HepG2 (cell line): ENCODE measurements around the gene C19orf85. TPM values are rescaled to one million over a fixed set of nuclear protein-coding genes. Genes with fewer than 3 reads are reported as not detected.

Source experiments
- DNMT1 ChIP-seq: sonication (generic); formaldehyde crosslinking; IDR thresholded peaks from 2 replicates; pipeline ENCODE4 v1.5.1; 2020; ENCODE audit warnings: mild to moderate bottlenecking, missing genetic modification reagents
- ELF1 ChIP-seq: sonication (generic); formaldehyde crosslinking; IDR thresholded peaks from 2 replicates; pipeline ENCODE4 v1.4.0; 2020; ENCODE audit warnings: missing genetic modification reagents
- ETV5 ChIP-seq: IDR thresholded peaks from 2 replicates; pipeline ENCODE4 v1.6.1; 2018; ENCODE audit warnings: missing biosample characterization, missing genetic modification reagents, inconsistent platforms, borderline replicate concordance
- HNF1B ChIP-seq: sonication (generic); formaldehyde crosslinking; IDR thresholded peaks from 2 replicates; pipeline ENCODE4 v1.5.1; 2020; ENCODE audit warnings: mild to moderate bottlenecking, moderate library complexity, missing genetic modification reagents
- KAT2B ChIP-seq: fragments of 150-350 bp; IDR thresholded peaks from 2 replicates; pipeline ENCODE4 v1.6.1; 2014; ENCODE audit warnings: low read depth, low read length, borderline replicate concordance
- LCORL ChIP-seq, 2 experiments: fragments of 450-650 bp in 1 of 2; sonication (generic) in 1 of 2; formaldehyde crosslinking in 1 of 2; IDR thresholded peaks; 2 replicates each; pipeline versions ENCODE4 v1.5.0 to v1.6.1; 2017 to 2020; ENCODE audit warnings: antibody characterized with exemption in 1 of 2, missing genetic modification reagents in 1 of 2
- MIER3 ChIP-seq: IDR thresholded peaks from 2 replicates; pipeline ENCODE4 v1.6.1; 2016; ENCODE audit warnings: missing compliant biosample characterization, borderline replicate concordance
- PRMT3 ChIP-seq: sonication (generic); formaldehyde crosslinking; IDR thresholded peaks from 2 replicates; pipeline ENCODE4 v1.8.1; 2022; ENCODE audit warnings: low read depth, mild to moderate bottlenecking, moderate library complexity, missing genetic modification reagents, borderline replicate concordance
- PTBP1 ChIP-seq: fragments of 200-400 bp; formaldehyde crosslinking; IDR thresholded peaks from 2 replicates; pipeline ENCODE4 v1.6.1; 2018; ENCODE audit warnings: low read length, low read depth; ENCODE audit not compliant: poor library complexity, severe bottlenecking
- RFX3 ChIP-seq: IDR thresholded peaks from 2 replicates; pipeline ENCODE4 v1.6.1; 2016; ENCODE audit warnings: missing biosample characterization, missing genetic modification reagents
- SMC3 ChIP-seq: IDR thresholded peaks from 2 replicates; pipeline ENCODE4 v1.6.1; 2011; ENCODE audit warnings: low read length, improper control_type of control experiment
- ZBTB38 ChIP-seq: sonication (generic); formaldehyde crosslinking; IDR thresholded peaks from 2 replicates; pipeline ENCODE4 v1.5.1; 2020; ENCODE audit warnings: mild to moderate bottlenecking, missing genetic modification reagents
- ZNF556 ChIP-seq: sonication (generic); formaldehyde crosslinking; IDR thresholded peaks from 2 replicates; pipeline ENCODE4 v1.4.0; 2020; ENCODE audit warnings: mild to moderate bottlenecking, missing genetic modification reagents, borderline replicate concordance
- ZNF629 ChIP-seq: sonication (generic); formaldehyde crosslinking; conservative IDR thresholded peaks from 2 replicates; pipeline ENCODE4 v1.5.0; 2020; ENCODE audit warnings: missing genetic modification reagents
- ZNF644 ChIP-seq: IDR thresholded peaks from 2 replicates; pipeline ENCODE4 v1.6.1; 2016; ENCODE audit warnings: low read depth
- ZNF674 ChIP-seq: sonication (generic); formaldehyde crosslinking; IDR thresholded peaks from 2 replicates; pipeline ENCODE4 v1.5.0; 2020; ENCODE audit warnings: low read depth, mild to moderate bottlenecking, missing genetic modification reagents
- ZNF713 ChIP-seq: sonication (generic); formaldehyde crosslinking; IDR thresholded peaks from 2 replicates; pipeline ENCODE4 v1.4.0; 2020; ENCODE audit warnings: mild to moderate bottlenecking, missing genetic modification reagents
- ZNF737 ChIP-seq: sonication (generic); formaldehyde crosslinking; IDR thresholded peaks from 2 replicates; pipeline ENCODE4 v1.5.0; 2020; ENCODE audit warnings: missing genetic modification reagents, mild to moderate bottlenecking, borderline replicate concordance
- ZNF761 ChIP-seq: sonication (generic); formaldehyde crosslinking; conservative IDR thresholded peaks from 2 replicates; pipeline ENCODE4 v1.4.0; 2020; ENCODE audit warnings: mild to moderate bottlenecking, missing genetic modification reagents
- polyA plus RNA-seq, 8 experiments: library from polyadenylated mRNA; depleted of rRNA in 3 of 8; stranded (reverse) in 7 of 8; unstranded in 1 of 8; fragments of >200 nt; fragmentation: Illumina TruSeq in 4 of 8; extraction: Trizol in 4 of 8; gene quantifications; 2 replicates each; pipeline versions ENCODE4 v1.2.1 to v1.2.3, GENCODE V29; 2011 to 2016; ENCODE audit warnings: low read depth in 4 of 8, missing spikeins in 1 of 8, mixed read lengths in 1 of 8; ENCODE audit not compliant: insufficient read depth in 1 of 8
- total RNA-seq, 5 experiments: library from RNA; depleted of rRNA; stranded (reverse); fragments of >200 nt; fragmentation: Illumina TruSeq; extraction: Trizol; gene quantifications; 2 replicates each; pipeline ENCODE4 v1.2.3, GENCODE V29; 2016; ENCODE audit warnings: low read depth in 1 of 5
- TF ChIP-seq, protein P1 (sequence below): sonication (generic); formaldehyde crosslinking; IDR thresholded peaks from 2 replicates; pipeline ENCODE4 v1.4.0; 2020; ENCODE audit warnings: missing genetic modification reagents
- TF ChIP-seq, protein P2 (sequence below): sonication (generic); formaldehyde crosslinking; IDR thresholded peaks from 2 replicates; pipeline ENCODE4 v1.5.1; 2020; ENCODE audit warnings: missing genetic modification reagents, mild to moderate bottlenecking, borderline replicate concordance
- TF ChIP-seq, protein P3 (sequence below): sonication (generic); formaldehyde crosslinking; IDR thresholded peaks from 2 replicates; pipeline ENCODE4 v1.4.0; 2020; ENCODE audit warnings: missing genetic modification reagents

Gene C19orf85
- total and polyA plus RNA-seq, 2 of the 13 experiments (the other 11 are each of a cell fraction or from before 2014, with no cell fraction given) = not detected

- TF ChIP-seq, protein P1, sequence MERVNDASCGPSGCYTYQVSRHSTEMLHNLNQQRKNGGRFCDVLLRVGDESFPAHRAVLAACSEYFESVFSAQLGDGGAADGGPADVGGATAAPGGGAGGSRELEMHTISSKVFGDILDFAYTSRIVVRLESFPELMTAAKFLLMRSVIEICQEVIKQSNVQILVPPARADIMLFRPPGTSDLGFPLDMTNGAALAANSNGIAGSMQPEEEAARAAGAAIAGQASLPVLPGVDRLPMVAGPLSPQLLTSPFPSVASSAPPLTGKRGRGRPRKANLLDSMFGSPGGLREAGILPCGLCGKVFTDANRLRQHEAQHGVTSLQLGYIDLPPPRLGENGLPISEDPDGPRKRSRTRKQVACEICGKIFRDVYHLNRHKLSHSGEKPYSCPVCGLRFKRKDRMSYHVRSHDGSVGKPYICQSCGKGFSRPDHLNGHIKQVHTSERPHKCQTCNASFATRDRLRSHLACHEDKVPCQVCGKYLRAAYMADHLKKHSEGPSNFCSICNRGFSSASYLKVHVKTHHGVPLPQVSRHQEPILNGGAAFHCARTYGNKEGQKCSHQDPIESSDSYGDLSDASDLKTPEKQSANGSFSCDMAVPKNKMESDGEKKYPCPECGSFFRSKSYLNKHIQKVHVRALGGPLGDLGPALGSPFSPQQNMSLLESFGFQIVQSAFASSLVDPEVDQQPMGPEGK = peak; percentile 72
- peak; percentile 80 for TF ChIP-seq ELF1 (CRISPR knock-in tag)
- no peak for TF ChIP-seq ZNF644 (CRISPR knock-in tag)
- peak; percentile 87; the same call in 1 of the 2 replicates for TF ChIP-seq DNMT1
- peak; percentile 72; the same call in 1 of the 2 replicates for TF ChIP-seq ETV5 (CRISPR knock-in tag)
- peak; percentile 25; the same call in 1 of the 2 replicates for TF ChIP-seq MIER3 (CRISPR knock-in tag)
- peak; percentile 31; the same call in 1 of the 2 replicates for TF ChIP-seq ZBTB38 (CRISPR knock-in tag)
- TF ChIP-seq, protein P2, sequence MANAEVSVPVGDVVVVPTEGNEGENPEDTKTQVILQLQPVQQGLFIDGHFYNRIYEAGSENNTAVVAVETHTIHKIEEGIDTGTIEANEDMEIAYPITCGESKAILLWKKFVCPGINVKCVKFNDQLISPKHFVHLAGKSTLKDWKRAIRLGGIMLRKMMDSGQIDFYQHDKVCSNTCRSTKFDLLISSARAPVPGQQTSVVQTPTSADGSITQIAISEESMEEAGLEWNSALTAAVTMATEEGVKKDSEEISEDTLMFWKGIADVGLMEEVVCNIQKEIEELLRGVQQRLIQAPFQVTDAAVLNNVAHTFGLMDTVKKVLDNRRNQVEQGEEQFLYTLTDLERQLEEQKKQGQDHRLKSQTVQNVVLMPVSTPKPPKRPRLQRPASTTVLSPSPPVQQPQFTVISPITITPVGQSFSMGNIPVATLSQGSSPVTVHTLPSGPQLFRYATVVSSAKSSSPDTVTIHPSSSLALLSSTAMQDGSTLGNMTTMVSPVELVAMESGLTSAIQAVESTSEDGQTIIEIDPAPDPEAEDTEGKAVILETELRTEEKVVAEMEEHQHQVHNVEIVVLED (CRISPR knock-in tag) = peak; percentile 34; the same call in 1 of the 2 replicates
- TF ChIP-seq RFX3 = 0 out of 2 replicates have a peak, but pooled peaks have one; percentile 8
- no peak; the same call in 1 of the 2 replicates for TF ChIP-seq ZNF713 (CRISPR knock-in tag)
- no peak for TF ChIP-seq KAT2B
- no peak for TF ChIP-seq LCORL (IDR thresholded peaks at IDR 0.05)
- TF ChIP-seq LCORL (CRISPR knock-in tag; IDR thresholded peaks at IDR 0.05) = peak; percentile 60; the same call in 1 of the 2 replicates
- TF ChIP-seq ZNF674 (CRISPR knock-in tag) = no peak
- no peak for TF ChIP-seq PTBP1
- TF ChIP-seq ZNF629 (CRISPR knock-in tag) = no peak; the same call in 1 of the 2 replicates
- TF ChIP-seq, protein P3, sequence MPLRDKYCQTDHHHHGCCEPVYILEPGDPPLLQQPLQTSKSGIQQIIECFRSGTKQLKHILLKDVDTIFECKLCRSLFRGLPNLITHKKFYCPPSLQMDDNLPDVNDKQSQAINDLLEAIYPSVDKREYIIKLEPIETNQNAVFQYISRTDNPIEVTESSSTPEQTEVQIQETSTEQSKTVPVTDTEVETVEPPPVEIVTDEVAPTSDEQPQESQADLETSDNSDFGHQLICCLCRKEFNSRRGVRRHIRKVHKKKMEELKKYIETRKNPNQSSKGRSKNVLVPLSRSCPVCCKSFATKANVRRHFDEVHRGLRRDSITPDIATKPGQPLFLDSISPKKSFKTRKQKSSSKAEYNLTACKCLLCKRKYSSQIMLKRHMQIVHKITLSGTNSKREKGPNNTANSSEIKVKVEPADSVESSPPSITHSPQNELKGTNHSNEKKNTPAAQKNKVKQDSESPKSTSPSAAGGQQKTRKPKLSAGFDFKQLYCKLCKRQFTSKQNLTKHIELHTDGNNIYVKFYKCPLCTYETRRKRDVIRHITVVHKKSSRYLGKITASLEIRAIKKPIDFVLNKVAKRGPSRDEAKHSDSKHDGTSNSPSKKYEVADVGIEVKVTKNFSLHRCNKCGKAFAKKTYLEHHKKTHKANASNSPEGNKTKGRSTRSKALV = no peak
- TF ChIP-seq ZNF737 = no peak
- no peak for TF ChIP-seq ZNF761 (CRISPR knock-in tag)
- 0 out of 2 replicates have a peak, but pooled peaks have one; percentile 39 for TF ChIP-seq ZNF556 (CRISPR knock-in tag)
- no peak for TF ChIP-seq PRMT3
- TF ChIP-seq SMC3 = peak; percentile 36; the same call in 1 of the 2 replicates
- no peak for TF ChIP-seq HNF1B (CRISPR knock-in tag)
Measured at GRCh38 chr19:55503502-55504251, 39.1 kb upstream of the C19orf85 start (continued).
